Measurements from ENCODE around the gene FURIN. TPM values are rescaled to one million over a fixed set of nuclear protein-coding genes. Genes with fewer than 3 reads are reported as not detected.

Gene FURIN
- total RNA-seq = 38.5 and 44.5 TPM in 2 replicates

GRCh38 chr15:90868261-90868689 lies at the start of gene FURIN:
FURIN (plus strand) TSS chr15:90868588; CDS start chr15:90875741, 7,153 bp downstream.

DNA sequence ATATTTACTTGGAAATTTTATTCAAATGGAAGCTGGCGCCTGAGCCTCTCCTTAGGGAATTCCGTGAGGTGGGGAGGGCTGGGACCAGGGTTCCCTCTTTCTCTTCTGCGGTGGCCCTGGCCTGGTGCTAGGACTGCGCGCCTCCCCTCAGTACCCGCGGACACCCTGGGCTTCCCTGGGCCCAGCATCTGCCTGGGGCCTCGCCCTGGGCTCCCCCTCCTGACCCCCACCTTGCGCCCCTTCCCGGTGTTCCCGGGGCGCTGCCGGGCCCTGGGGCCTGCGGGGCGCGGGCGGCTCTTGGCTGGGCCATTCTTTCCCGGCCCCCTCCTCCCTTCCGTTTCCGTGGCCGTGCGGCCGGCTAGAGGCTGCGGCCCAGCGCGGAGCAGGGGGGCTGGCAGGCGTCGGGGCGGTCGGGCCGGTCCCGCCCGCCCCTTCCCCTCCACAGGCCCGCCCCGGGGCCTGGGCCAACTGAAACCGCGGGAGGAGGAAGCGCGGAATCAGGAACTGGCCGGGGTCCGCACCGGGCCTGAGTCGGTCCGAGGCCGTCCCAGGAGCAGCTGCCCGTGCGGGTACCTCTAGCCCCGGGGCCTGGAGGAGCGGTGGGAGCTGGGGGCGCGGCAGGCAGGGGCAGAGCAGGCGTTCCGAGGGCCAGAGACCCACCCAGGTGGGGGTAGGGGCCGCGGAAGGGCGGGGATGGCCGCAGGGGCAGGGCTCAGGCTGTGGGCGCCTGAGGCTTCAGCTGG lies 15.8 kb downstream of the FURIN start, which contains the start of gene FES:
Gene FES, plus strand, starts transcription at position 529 of the 743 bp plus-strand sequence. CDS start 542 bp downstream, outside the sequence.

DNA sequence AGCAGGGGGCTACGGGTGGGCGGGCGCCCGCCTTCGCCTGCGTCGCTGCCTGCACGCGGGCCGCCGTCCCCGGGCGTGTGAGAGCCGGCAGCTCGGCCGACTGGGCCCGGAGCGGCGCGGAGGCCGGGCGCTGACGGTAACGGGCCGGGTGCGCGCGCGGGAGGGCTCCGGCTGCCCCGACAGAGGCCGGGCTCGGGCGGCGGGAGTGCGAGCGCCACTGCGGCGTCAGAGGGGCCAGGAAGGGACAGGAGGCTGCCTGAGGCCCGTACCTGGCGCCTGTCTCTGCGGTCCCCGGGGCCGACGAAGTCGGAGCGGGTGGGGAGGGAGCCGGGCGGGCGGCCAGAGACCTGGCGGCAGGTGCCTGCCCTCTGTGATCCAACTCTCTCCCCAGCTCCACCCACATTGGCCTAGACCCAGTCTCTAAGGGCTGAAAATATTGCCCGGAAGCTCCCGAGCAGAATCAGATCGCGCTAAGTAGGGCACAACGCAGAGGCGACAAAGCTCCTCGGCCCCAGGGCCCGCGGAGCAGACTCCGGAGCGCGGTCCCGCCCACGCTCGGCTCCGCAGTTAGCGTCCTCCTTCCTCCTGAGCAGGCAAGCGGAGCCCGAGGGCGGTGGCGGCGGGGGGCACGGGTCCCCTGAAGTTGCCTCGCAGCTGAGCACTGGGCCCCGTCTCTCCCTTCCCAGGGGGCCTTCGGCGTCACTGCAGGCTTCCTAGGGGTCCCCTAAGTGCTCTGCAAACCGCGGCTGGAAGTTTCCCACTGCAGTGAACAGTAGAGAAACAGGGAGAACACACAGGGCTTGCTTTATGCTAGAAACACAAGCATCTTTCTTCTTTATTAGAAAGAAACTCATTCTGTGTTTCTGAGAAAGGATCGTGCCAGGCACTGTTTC lies 34.7 kb downstream of the FURIN start, which contains the start of gene MAN2A2:
Gene MAN2A2, plus strand, starts transcription at position 463 of the 893 bp plus-strand sequence. CDS start 906 bp downstream, outside the sequence.

GRCh38 chr15:90931828-90932659 lies 63.7 kb downstream of the FURIN start, which contains the start of gene HDDC3:
HDDC3 (minus strand) TSS chr15:90932549; CDS start chr15:90932540, 9 bp downstream.

Other genes with a start within 250 kb of the FURIN start
- gene BLM, start 151.2 kb upstream of the FURIN start, total RNA-seq = 1.7 and 9.7 TPM in 2 replicates
- 33.5 and 38.1 TPM in 2 replicates for gene FES, start 15.9 kb downstream of the FURIN start, total RNA-seq
- gene MAN2A2, start 34.7 kb downstream of the FURIN start, total RNA-seq = 13.6 and 15.5 TPM in 2 replicates
- 18.2 and 20.5 TPM in 2 replicates for gene HDDC3, start 64.0 kb downstream of the FURIN start, total RNA-seq
- 106 and 115 TPM in 2 replicates for gene UNC45A, start 66.7 kb downstream of the FURIN start, total RNA-seq
- 18.3 and 19.1 TPM in 2 replicates for gene RCCD1, start 86.3 kb downstream of the FURIN start, total RNA-seq
- gene PRC1, start 125.9 kb downstream of the FURIN start, total RNA-seq = 106 and 489 TPM in 2 replicates
- 13.5 and 14.6 TPM in 2 replicates for gene VPS33B, start 154.0 kb downstream of the FURIN start, total RNA-seq
- under 0.01 and 0.12 TPM in 2 replicates for gene SV2B, start 231.7 kb downstream of the FURIN start, total RNA-seq

Measured in uterine smooth muscle cell (primary cell).